MV-4-11 (cell line): Measurements from ENCODE around the gene NAP1L2.
"Not testable (repeated sequence)": the region's sequence is repeated elsewhere in the genome, so short reads cannot be mapped to it uniquely, and the experiment has no call there.

Experiments used
- DNase-seq: peaks from one replicate; lab custom pipeline; 2025; lab: John Stamatoyannopoulos, UW

The NAP1L2 gene, protein sequence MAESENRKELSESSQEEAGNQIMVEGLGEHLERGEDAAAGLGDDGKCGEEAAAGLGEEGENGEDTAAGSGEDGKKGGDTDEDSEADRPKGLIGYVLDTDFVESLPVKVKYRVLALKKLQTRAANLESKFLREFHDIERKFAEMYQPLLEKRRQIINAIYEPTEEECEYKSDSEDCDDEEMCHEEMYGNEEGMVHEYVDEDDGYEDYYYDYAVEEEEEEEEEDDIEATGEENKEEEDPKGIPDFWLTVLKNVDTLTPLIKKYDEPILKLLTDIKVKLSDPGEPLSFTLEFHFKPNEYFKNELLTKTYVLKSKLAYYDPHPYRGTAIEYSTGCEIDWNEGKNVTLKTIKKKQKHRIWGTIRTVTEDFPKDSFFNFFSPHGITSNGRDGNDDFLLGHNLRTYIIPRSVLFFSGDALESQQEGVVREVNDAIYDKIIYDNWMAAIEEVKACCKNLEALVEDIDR

DNA sequence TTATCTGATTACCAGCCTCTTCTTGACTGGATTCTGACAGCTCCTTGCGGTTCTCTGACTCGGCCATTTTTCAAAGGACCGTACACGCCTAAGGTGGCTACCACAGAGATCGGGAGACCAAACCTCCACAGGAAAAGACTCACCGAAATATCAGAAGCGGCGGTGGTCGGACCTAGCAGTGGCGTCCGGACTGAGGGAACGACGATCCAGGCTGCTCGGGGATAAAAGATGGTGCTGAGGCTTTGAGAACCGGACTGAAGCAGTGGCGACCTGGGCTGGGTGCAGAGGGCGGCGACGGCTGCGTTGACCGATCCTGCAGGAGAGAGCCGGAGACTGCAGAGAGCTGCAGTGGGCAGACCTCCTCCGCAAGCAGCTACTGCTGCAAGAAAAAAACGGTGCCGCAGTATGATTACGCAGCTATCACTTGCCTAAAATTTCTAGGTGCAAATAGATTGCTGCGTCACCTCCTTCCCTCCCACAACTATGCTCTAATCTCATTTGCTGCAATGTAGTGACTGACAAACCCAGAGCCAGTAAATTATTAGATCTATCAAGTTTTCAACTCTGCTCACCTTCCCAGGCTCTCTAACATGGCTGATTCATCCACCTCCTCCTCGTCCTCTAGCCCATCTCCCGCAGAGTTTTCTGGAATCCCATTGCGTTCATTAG is at the start of gene NAP1L2:
Gene NAP1L2 (minus strand): TSS at position 426 of the 669 bp plus-strand sequence. CDS start 359 bp downstream, at position 67.
- no peak for DNase-seq

DNA sequence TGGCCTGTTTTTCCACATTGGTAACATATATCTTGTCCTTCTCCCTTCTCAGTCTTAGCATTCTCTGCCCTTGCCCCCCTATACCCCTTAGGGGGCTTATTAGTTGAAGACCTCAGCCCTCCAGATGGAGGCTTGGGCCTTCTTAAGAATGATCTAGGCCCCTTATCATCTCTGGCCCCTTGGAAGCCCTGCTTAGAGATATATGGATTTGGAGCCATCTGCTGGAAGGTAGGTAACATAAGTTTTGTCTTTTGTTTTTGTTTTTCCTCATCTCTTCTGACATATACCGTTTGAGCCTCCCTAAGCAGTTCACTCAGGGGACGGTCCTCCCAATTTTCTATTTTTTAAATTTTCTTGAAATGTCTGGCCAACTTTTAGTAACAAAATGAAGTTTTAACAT is 48.3 kb upstream of the NAP1L2 start:
- no peak for DNase-seq

DNA sequence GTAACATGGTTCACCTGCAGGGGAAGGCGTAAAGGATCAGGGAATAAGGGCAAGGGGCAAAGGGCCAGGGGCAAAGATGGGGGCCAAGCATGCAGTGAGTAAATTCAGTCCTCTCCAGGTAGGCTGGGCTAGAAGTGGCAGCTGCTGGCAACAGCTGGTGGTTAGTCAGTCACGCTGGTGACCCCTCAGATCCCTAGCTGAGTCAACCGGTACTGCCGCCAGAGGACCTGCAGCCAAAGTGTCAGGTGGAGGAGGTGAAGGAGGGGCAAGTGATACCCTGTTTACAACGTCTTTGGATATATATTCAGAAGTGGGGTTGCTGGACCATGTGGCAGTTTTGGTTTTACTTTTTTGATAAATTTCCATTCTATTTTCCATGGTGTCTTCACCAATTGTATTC is 24.6 kb upstream of the NAP1L2 start:
- no peak for DNase-seq

DNA sequence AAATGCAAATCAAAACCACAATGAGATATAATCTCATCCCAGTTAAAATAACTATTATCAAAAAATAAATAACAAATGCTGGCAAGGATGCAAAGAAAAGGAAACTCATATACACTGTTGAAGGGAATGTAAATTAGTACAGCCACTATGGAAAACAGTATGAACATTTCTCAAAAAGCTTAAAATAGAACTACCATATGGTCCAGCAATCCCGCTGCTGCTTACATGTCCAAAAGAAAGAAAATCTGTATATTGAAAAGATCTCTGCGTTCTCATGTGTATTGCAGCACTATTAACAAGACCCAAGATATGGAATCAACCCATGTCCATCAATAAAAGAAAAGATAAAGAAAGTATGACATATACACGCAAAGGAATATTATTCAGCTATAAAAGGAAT is 3.0 kb upstream of the NAP1L2 start:
- DNase-seq = no peak

DNA sequence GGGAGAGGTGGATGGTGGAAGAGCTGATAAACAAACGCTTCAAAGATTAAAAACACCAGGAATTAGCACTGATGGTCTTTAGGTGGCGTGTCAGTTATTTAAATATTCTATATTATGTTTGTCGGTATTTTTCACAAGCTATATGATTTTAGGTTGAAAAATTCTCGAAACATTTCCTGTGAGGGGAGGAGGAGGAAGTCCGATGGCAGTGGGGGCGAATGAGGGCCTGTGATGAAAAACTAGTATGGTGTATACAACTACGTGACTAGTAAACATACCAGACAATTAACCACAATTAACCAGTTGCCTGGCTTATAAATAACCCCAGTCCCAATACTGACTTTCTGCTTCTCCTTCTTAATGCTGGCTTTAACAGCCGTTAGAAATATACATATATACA is 595 bp upstream of the NAP1L2 start:
- DNase-seq = no peak

DNA sequence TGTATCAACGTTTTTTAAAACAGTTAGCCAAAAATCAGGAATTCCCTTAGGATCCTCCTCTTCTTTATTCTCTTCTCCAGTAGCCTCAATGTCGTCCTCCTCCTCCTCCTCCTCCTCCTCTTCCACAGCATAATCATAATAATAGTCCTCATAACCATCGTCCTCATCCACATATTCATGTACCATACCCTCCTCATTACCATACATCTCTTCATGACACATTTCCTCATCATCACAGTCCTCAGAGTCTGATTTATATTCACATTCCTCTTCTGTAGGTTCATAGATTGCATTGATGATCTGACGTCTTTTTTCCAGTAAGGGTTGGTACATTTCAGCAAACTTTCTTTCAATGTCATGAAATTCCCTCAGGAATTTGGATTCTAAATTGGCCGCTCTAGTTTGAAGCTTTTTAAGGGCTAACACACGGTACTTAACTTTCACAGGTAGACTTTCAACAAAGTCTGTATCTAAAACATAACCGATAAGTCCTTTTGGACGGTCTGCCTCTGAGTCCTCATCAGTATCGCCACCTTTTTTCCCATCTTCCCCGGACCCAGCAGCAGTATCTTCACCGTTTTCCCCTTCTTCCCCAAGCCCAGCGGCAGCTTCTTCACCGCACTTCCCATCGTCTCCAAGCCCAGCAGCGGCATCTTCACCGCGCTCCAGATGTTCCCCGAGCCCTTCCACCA is 771 bp downstream of the NAP1L2 start:
- DNase-seq = no peak

DNA sequence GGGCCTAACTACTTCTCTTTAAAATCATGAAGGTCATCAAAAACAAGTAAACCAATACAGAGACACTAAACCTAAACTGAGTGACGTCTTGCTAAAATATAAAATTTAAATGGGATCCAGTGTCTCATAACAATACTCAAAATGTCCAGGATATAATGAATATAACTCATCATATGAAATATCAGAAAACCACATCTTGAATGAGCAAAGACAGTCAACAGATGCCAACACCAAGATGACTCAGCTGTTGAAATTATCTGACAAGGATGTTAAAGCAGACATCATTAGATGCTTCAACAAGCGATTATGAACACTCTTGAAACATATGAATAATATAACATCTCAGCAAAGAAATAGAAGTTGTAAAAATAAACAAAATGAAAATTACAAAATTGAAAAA is 8.3 kb downstream of the NAP1L2 start:
- DNase-seq = no peak

DNA sequence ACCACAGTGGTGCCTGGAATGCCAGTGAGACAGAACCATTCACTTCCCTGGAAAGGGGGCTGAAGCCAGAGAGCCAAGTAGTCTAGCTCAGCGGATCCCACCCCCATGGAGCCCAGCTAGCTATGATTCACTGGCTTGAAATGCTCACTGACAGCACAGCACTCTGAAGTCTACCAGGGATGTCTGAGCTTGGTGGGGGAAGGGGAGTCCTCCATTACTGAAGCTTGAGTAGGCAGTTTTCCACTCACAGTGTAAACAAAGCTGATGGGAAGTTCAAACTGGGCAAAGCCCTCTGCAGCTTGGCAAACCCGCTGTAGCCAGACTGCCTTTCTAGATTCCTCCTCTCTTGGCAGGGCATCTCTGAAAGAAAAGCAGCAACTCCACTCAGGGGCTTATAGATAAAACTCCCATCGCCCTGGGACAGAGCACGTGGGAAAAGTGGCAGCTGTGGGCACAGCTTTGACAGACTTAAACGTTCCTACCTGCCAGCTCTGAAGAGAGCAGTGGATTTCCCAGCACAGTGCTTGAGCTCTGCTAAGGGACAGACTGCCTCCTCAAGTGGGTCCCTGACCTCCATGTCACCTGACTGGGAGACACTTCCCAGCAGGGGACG is 32.0 kb downstream of the NAP1L2 start:
- DNase-seq = no peak

DNA sequence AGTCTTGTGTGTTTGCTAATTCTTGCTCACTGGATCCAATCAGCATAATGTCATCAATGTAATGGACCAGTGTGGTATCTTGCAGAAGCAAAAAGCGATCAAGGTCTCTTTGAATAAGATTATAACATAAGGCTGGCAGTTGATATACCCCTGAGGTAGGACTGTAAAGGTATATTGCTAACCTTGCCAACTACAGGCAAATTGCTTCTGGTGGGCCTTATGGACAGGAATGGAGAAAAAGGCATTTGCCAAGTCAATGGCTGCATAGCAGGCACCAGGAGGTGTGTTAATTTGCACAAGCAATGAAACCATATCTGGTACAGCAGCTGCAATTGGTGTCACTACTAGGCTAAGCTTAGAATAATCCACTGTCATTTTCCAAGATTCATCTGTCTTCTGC is 45.7 kb downstream of the NAP1L2 start:
- DNase-seq = not testable (repeated sequence)
